K562 (cell line): Measurements from ENCODE around the gene EGLN1. TPM values are rescaled to one million over a fixed set of nuclear protein-coding genes. Genes with fewer than 3 reads are reported as not detected.

Source experiments
- ARID1B ChIP-seq: fragments of 450-650 bp; IDR thresholded peaks from 2 replicates; pipeline ENCODE4 v1.6.1; 2016; ENCODE audit warnings: antibody characterized with exemption, mild to moderate bottlenecking, inconsistent platforms
- CHCHD3 ChIP-seq: fragments of 250-450 bp; sonication (Bioruptor Pico); IDR thresholded peaks from 2 replicates; pipeline ENCODE4 v2.1.2; 2022; ENCODE audit warnings: mild to moderate bottlenecking
- CREB3L1 ChIP-seq: fragments of 450-650 bp; IDR thresholded peaks from 2 replicates; pipeline ENCODE4 v1.6.1; 2014; ENCODE audit warnings: low read depth, mild to moderate bottlenecking, moderate library complexity, borderline replicate concordance
- DDX20 ChIP-seq: fragments of 450-650 bp; IDR thresholded peaks from 2 replicates; pipeline ENCODE4 v1.6.1; 2016; ENCODE audit warnings: missing genetic modification characterization, low read depth, mild to moderate bottlenecking, missing compliant biosample characterization, moderate library complexity
- EWSR1 ChIP-seq: fragments of 450-650 bp; IDR thresholded peaks from 2 replicates; pipeline ENCODE4 v1.6.1; 2018; ENCODE audit warnings: borderline replicate concordance, mild to moderate bottlenecking, low read depth, moderate library complexity; ENCODE audit not compliant: partially characterized antibody
- MCM3 ChIP-seq: fragments of 450-650 bp; IDR thresholded peaks from 2 replicates; pipeline ENCODE4 v1.6.1; 2016
- MNT ChIP-seq, 2 experiments: fragments of 450-650 bp; conservative IDR thresholded peaks; 2 replicates each; pipeline ENCODE4 v1.6.1; 2017; ENCODE audit warnings: mild to moderate bottlenecking in 2 of 2, moderate library complexity in 2 of 2
- PCBP2 ChIP-seq: fragments of 200-400 bp; formaldehyde crosslinking; IDR thresholded peaks from 2 replicates; pipeline ENCODE4 v1.6.1; 2018; ENCODE audit warnings: low read length, low read depth, mild to moderate bottlenecking, moderate library complexity; ENCODE audit not compliant: poor library complexity, severe bottlenecking
- RB1 ChIP-seq: fragments of 450-650 bp; IDR thresholded peaks from 2 replicates; pipeline ENCODE4 v1.6.1; 2017; ENCODE audit warnings: low read depth, mild to moderate bottlenecking
- SMAD1 ChIP-seq: fragments of 150-350 bp; IDR thresholded peaks from 2 replicates; pipeline ENCODE4 v1.6.1; 2014; ENCODE audit warnings: low read length, low read depth; ENCODE audit not compliant: partially characterized antibody
- STAG1 ChIP-seq: sonication (generic); formaldehyde crosslinking; IDR thresholded peaks from 2 replicates; pipeline ENCODE4 v1.5.0; 2020; ENCODE audit warnings: missing genetic modification reagents, borderline replicate concordance
- THRA ChIP-seq: fragments of 450-650 bp; IDR thresholded peaks from 2 replicates; pipeline ENCODE4 v1.6.1; 2017; ENCODE audit warnings: mild to moderate bottlenecking, moderate library complexity
- UBTF ChIP-seq, 2 experiments: IDR thresholded peaks; 2 replicates each; pipeline ENCODE4 v1.6.1; 2012; ENCODE audit warnings: improper control_type of control experiment in 2 of 2, low read depth in 2 of 2, low read length in 2 of 2, borderline replicate concordance in 1 of 2
- ZNF184 ChIP-seq: sonication (generic); formaldehyde crosslinking; IDR thresholded peaks from 2 replicates; pipeline ENCODE4 v1.5.0; 2020; ENCODE audit warnings: missing genetic modification reagents
- ZNF277 ChIP-seq: fragments of 250-450 bp; sonication (Bioruptor Pico); IDR thresholded peaks from 2 replicates; pipeline ENCODE4 v1.8.0; 2022; ENCODE audit warnings: inconsistent platforms, mild to moderate bottlenecking, moderate library complexity, borderline replicate concordance
- ZNF347 ChIP-seq: fragments of 450-650 bp; formaldehyde crosslinking; IDR thresholded peaks from 2 replicates; pipeline ENCODE4 v1.4.0; 2020; ENCODE audit warnings: low read depth, mild to moderate bottlenecking, moderate library complexity
- ZNF583 ChIP-seq: fragments of 250-450 bp; sonication (Bioruptor Pico); IDR thresholded peaks from 2 replicates; pipeline ENCODE4 v1.4.0; 2020
- ZNF740 ChIP-seq, 3 experiments: fragments of 200-800 bp in 1 of 3; sonication (Bioruptor generic) in 1 of 3; sonication (generic) in 1 of 3; formaldehyde crosslinking in 1 of 3; IDR thresholded peaks; 2 replicates each; pipeline versions ENCODE4 v1.6.1 to v1.8.0; 2016 to 2022; ENCODE audit warnings: mild to moderate bottlenecking in 2 of 3, missing compliant biosample characterization in 2 of 3, missing genetic modification characterization in 2 of 3, missing genetic modification reagents in 1 of 3
- polyA plus RNA-seq, 8 experiments: library from polyadenylated mRNA; depleted of rRNA in 4 of 8; stranded (reverse) in 5 of 8; unstranded in 3 of 8; fragments of >200 nt; fragmentation: Nextera tagmentation in 2 of 8; fragmentation: Illumina TruSeq in 1 of 8; extraction: Ambion mirVana in 2 of 8; extraction: Trizol in 1 of 8; gene quantifications; 2 replicates each; pipeline versions ENCODE4 v1.2.1 to v1.2.3, GENCODE V29; 2011 to 2014; ENCODE audit warnings: inconsistent platforms in 1 of 8, missing spikeins in 1 of 8
- total RNA-seq, 7 experiments: library from RNA; depleted of rRNA in 6 of 7; stranded (reverse); fragments of >200 nt in 6 of 7; fragmentation: Illumina TruSeq in 2 of 7; extraction: Trizol in 2 of 7; gene quantifications; 2 replicates each; pipeline versions ENCODE4 v1.2.1 to v1.2.3, GENCODE V29; 2011 to 2021; ENCODE audit warnings: low replicate concordance in 1 of 7

Gene EGLN1
- total and polyA plus RNA-seq, 9 of the 15 experiments (the other 6 are each of a cell fraction or from before 2014, with no cell fraction given) = 5.2 to 54.3 (median 24.6) TPM

GRCh38 chr1:231420959-231421545, 1.0 kb downstream of the EGLN1 start (continued):
- TF ChIP-seq ZNF740 (CRISPR knock-in tag; IDR thresholded peaks at IDR 0.05) (peak; percentile 53), ZNF740 (tag; IDR thresholded peaks at IDR 0.05) (no peak), ARID1B (no peak), CREB3L1 (no peak), ZNF583 (no peak), MNT (conservative IDR thresholded peaks at IDR 0.05) (0 out of 4 replicates have a peak, but pooled peaks of 1 of the 2 experiments have one; percentile 30), UBTF (IDR thresholded peaks at IDR 0.05; ENCODE audit: borderline replicate concordance in 1 of 2, low read depth in 2 of 2, low read length in 2 of 2) (peak; percentile 89 to 94; a peak in 3 of 4 replicates), ZNF184 (CRISPR knock-in tag) (no peak), THRA (no peak), STAG1 (no peak), DDX20 (tag) (no peak), SMAD1 (no peak), ZNF277 (CRISPR knock-in tag) (no peak), EWSR1 (no peak), MCM3 (no peak), CHCHD3 (no peak), ZNF347 (no peak), PCBP2 (no peak), RB1 (0 out of 2 replicates have a peak, but pooled peaks have one; percentile 20)
